ENCODE data around the gene RADIL.

RADIL gene

GRCh38 chr7:4850262-4850795, 33.2 kb downstream of the RADIL start:
- no peak for DNase-seq (ENCODE audit: extremely low spot score)
- TF ChIP-seq SP1 (IDR thresholded peaks at IDR 0.05) (no peak), NFRKB (IDR thresholded peaks at IDR 0.05) (no peak), FOXM1 (IDR thresholded peaks at IDR 0.05; ENCODE audit: borderline replicate concordance) (no peak), L3MBTL2 (conservative IDR thresholded peaks at IDR 0.05) (no peak), PKNOX1 (IDR thresholded peaks at IDR 0.05) (no peak), TARDBP (IDR thresholded peaks at IDR 0.05) (no peak), ARNT (IDR thresholded peaks at IDR 0.05) (no peak), ELF4 (IDR thresholded peaks at IDR 0.05) (no peak), FOXK2 (IDR thresholded peaks at IDR 0.05) (no peak), FOXA1 (IDR thresholded peaks at IDR 0.05) (no peak), LEF1 (IDR thresholded peaks at IDR 0.05; ENCODE audit: borderline replicate concordance) (no peak), HDGF (IDR thresholded peaks at IDR 0.05; ENCODE audit: borderline replicate concordance) (no peak), CTBP1 (IDR thresholded peaks at IDR 0.05; ENCODE audit: borderline replicate concordance) (no peak), ZNF384 (IDR thresholded peaks at IDR 0.05) (no peak), SUZ12 (IDR thresholded peaks at IDR 0.05) (no peak)
- POLR2A ChIA-PET, result no interaction called here
- CTCF ChIA-PET, result interaction anchor here (0.7 kb wide), 1 partner anchor 33 kb away, joined by 3 read pairs; the partner anchor contains the start of gene RADIL

GRCh38 chr7:4849390-4849789, 34.1 kb downstream of the RADIL start:
- no peak for TF ChIP-seq L3MBTL2 (conservative IDR thresholded peaks at IDR 0.05)
- no peak for TF ChIP-seq NFRKB (IDR thresholded peaks at IDR 0.05)
- no peak for TF ChIP-seq CTBP1 (IDR thresholded peaks at IDR 0.05; ENCODE audit: borderline replicate concordance)
- TF ChIP-seq FOXK2 (IDR thresholded peaks at IDR 0.05), result no peak
- no peak for TF ChIP-seq FOXA1 (IDR thresholded peaks at IDR 0.05)
- TF ChIP-seq LEF1 (IDR thresholded peaks at IDR 0.05; ENCODE audit: borderline replicate concordance), result no peak
- TF ChIP-seq TARDBP (IDR thresholded peaks at IDR 0.05), result no peak
- no peak for TF ChIP-seq PKNOX1 (IDR thresholded peaks at IDR 0.05)
- no peak for TF ChIP-seq FOXM1 (IDR thresholded peaks at IDR 0.05; ENCODE audit: borderline replicate concordance)
- POLR2A ChIA-PET, result no interaction called here
- CTCF ChIA-PET, result interaction anchor here (0.9 kb wide), 1 partner anchor 52 kb away, joined by 3 read pairs; no protein-coding TSS in a partner anchor
- no peak for DNase-seq (ENCODE audit: extremely low spot score)

- no peak for DNase-seq (ENCODE audit: extremely low spot score)
- TF ChIP-seq NFRKB (IDR thresholded peaks at IDR 0.05), result no peak
- TF ChIP-seq ARNT (IDR thresholded peaks at IDR 0.05), result no peak
- no peak for TF ChIP-seq FOXA1 (IDR thresholded peaks at IDR 0.05)
- TF ChIP-seq ZNF384 (IDR thresholded peaks at IDR 0.05), result peak; percentile 50; the same call in 1 of the 2 replicates
- TF ChIP-seq SUZ12 (IDR thresholded peaks at IDR 0.05), result no peak
- CTCF ChIA-PET, result interaction anchor here (0.6 kb wide), 1 partner anchor 155 kb away, joined by 5 read pairs; no protein-coding TSS in a partner anchor
- POLR2A ChIA-PET, result no interaction called here
Observed at GRCh38 chr7:4845740-4846142, 37.8 kb downstream of the RADIL start.

- CTCF ChIA-PET, result interaction anchor here (0.5 kb wide), 1 partner anchor 11 kb away, joined by 3 read pairs; no protein-coding TSS in a partner anchor
- no peak for TF ChIP-seq ZNF384 (IDR thresholded peaks at IDR 0.05)
- no peak for TF ChIP-seq ELF4 (IDR thresholded peaks at IDR 0.05)
- TF ChIP-seq SP1 (IDR thresholded peaks at IDR 0.05), result no peak
- no peak for TF ChIP-seq FOXM1 (IDR thresholded peaks at IDR 0.05; ENCODE audit: borderline replicate concordance)
- no peak for TF ChIP-seq NFRKB (IDR thresholded peaks at IDR 0.05)
- TF ChIP-seq FOXA1 (IDR thresholded peaks at IDR 0.05), result no peak
- TF ChIP-seq PKNOX1 (IDR thresholded peaks at IDR 0.05), result no peak
- DNase-seq (ENCODE audit: extremely low spot score), result no peak
- POLR2A ChIA-PET, result no interaction called here
Observed at GRCh38 chr7:4842319-4843064, 41.0 kb downstream of the RADIL start.

- TF ChIP-seq ARNT (IDR thresholded peaks at IDR 0.05), result no peak
- TF ChIP-seq FOXA1 (IDR thresholded peaks at IDR 0.05), result no peak
- no peak for TF ChIP-seq L3MBTL2 (conservative IDR thresholded peaks at IDR 0.05)
- TF ChIP-seq PKNOX1 (IDR thresholded peaks at IDR 0.05), result no peak
- no peak for TF ChIP-seq ZNF384 (IDR thresholded peaks at IDR 0.05)
- no peak for TF ChIP-seq SP1 (IDR thresholded peaks at IDR 0.05)
- no peak for TF ChIP-seq FOXM1 (IDR thresholded peaks at IDR 0.05; ENCODE audit: borderline replicate concordance)
- TF ChIP-seq SUZ12 (IDR thresholded peaks at IDR 0.05), result no peak
- no peak for TF ChIP-seq ELF4 (IDR thresholded peaks at IDR 0.05)
- TF ChIP-seq BHLHE40 (IDR thresholded peaks at IDR 0.05; ENCODE audit: borderline replicate concordance), result no peak
- TF ChIP-seq CTBP1 (IDR thresholded peaks at IDR 0.05; ENCODE audit: borderline replicate concordance), result no peak
- no peak for TF ChIP-seq LEF1 (IDR thresholded peaks at IDR 0.05; ENCODE audit: borderline replicate concordance)
- no peak for TF ChIP-seq HDGF (IDR thresholded peaks at IDR 0.05; ENCODE audit: borderline replicate concordance)
- CTCF ChIA-PET, result interaction anchor here (0.5 kb wide), 1 partner anchor 11 kb away, joined by 3 read pairs; no protein-coding TSS in a partner anchor
- POLR2A ChIA-PET, result no interaction called here
- no peak for DNase-seq (ENCODE audit: extremely low spot score)
Observed at GRCh38 chr7:4841836-4842235, 41.7 kb downstream of the RADIL start.

Measured in HEK293T (cell line).